Smooth muscle cell (in vitro differentiated cells): Measurements from ENCODE around the gene GLE1. TPM values are rescaled to one million over a fixed set of nuclear protein-coding genes. Genes with fewer than 3 reads are reported as not detected.

Experiments
- DNase-seq: peaks from one replicate; lab custom pipeline; 2025; ENCODE audit not compliant: unreplicated experiment; lab: John Stamatoyannopoulos, UW
- H2AFZ ChIP-seq: fragments of 200-600 bp; sonication (generic); 2 replicates; pipeline ENCODE4 v1.6.0; 2016; ENCODE audit warnings: antibody characterized with exemption, low read depth, mild to moderate bottlenecking
- H3F3A ChIP-seq: fragments of 200-600 bp; sonication (generic); 2 replicates; pipeline ENCODE4 v1.6.0; 2017; ENCODE audit warnings: antibody characterized with exemption, low read depth
- H3K27ac ChIP-seq: fragments of 200-600 bp; sonication (generic); 2 replicates; pipeline ENCODE4 v1.5.1; 2016; ENCODE audit warnings: low read depth, mild to moderate bottlenecking
- H3K27me3 ChIP-seq: fragments of 200-600 bp; sonication (generic); 2 replicates; pipeline ENCODE4 v1.6.1; 2016; ENCODE audit warnings: low read depth, mild to moderate bottlenecking
- H3K36me3 ChIP-seq: fragments of 200-600 bp; sonication (generic); 2 replicates; pipeline ENCODE4 v1.5.1; 2016; ENCODE audit warnings: low read depth
- H3K4me1 ChIP-seq: fragments of 200-600 bp; sonication (generic); 2 replicates; pipeline ENCODE4 v1.5.1; 2016; ENCODE audit warnings: low read depth
- H3K4me2 ChIP-seq: fragments of 200-600 bp; sonication (generic); 2 replicates; pipeline ENCODE4 v1.6.0; 2016; ENCODE audit warnings: mild to moderate bottlenecking
- H3K4me3 ChIP-seq: fragments of 200-600 bp; sonication (generic); 2 replicates; pipeline ENCODE4 v1.5.1; 2016; ENCODE audit warnings: mild to moderate bottlenecking
- H3K79me2 ChIP-seq: fragments of 200-600 bp; sonication (generic); 2 replicates; pipeline ENCODE4 v1.6.0; 2016; ENCODE audit warnings: low read depth, mild to moderate bottlenecking
- H3K9ac ChIP-seq: fragments of 200-600 bp; sonication (generic); 2 replicates; pipeline ENCODE4 v1.6.0; 2016; ENCODE audit warnings: low read depth
- H3K9me3 ChIP-seq: fragments of 200-600 bp; sonication (generic); replicated peaks from 2 replicates; pipeline ENCODE4 v1.5.1; 2016; ENCODE audit warnings: low read depth
- H4K20me1 ChIP-seq: fragments of 200-600 bp; sonication (generic); 2 replicates; pipeline ENCODE4 v1.6.0; 2016; ENCODE audit warnings: low read depth
- WGBS: methylation state at CpG from one replicate; pipeline ENCODE4 v1.1.7; 2016; ENCODE audit warnings: low lambda C conversion rate; 5-methylcytosine and 5-hydroxymethylcytosine counted together
- polyA plus RNA-seq: library from polyadenylated mRNA; unstranded; fragments of >200 nt; fragmentation: Nextera tagmentation; extraction: Ambion mirVana; gene quantifications from 2 replicates; pipeline ENCODE4 v1.2.1, GENCODE V29; 2016
- total RNA-seq: library from RNA; depleted of rRNA; stranded (reverse); fragments of >200 nt; gene quantifications from 2 replicates; pipeline ENCODE4 v1.2.3, GENCODE V29; 2014
- TF ChIP-seq, protein P1 (sequence below): fragments of 200-600 bp; sonication (generic); IDR thresholded peaks from 2 replicates; pipeline ENCODE4 v1.5.1; 2017; ENCODE audit warnings: borderline replicate concordance, mild to moderate bottlenecking, antibody characterized with exemption; ENCODE audit not compliant: insufficient read depth, poor library complexity, severe bottlenecking

GLE1 gene
- total and polyA plus RNA-seq, 2 experiments from 2014 or later = 11.8 to 14.1 TPM

DNA sequence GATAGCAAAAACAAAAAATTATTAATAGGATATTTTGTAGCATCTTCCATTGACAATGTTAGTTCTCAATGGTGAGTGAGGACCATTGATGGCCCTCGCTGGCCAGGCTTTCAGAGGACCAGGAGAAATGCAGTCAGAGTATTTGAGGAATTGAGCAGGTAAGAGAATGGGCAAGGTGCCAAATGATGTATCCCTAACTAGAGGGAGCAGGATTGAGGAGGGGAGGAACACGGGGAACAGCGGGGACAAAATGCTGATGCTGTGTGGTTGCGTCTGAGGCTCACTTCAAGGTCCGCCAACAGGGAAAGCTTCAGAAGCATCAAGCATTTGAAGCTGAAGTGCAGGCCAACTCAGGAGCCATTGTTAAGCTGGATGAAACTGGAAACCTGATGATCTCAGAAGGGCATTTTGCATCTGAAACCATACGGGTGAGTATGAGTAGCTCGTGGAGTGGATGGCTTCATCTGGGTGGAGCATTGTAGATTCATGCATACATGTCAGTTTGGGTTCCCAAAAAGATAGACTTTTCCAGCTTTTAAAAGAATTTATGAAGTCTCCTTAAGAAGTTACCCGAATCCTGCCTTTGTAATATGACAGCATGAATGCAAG is 64.1 kb downstream of the GLE1 start:
- Histone ChIP-seq H3K27ac (no peak overlapping the region), H3K9me3 (no peaks in the 10 kb centered on the region), H3F3A (peaks cover under 1% of the 10 kb centered on the region), H3K27me3 (no peaks in the 10 kb centered on the region), H3K9ac (no peak overlapping the region), H3K79me2 (peaks cover 65% of the 10 kb centered on the region), H3K4me1 (no peaks in the 10 kb centered on the region), H2AFZ (no peak overlapping the region), H3K4me3 (no peak overlapping the region), H3K4me2 (no peak overlapping the region), H4K20me1 (peaks cover 96% of the 10 kb centered on the region), H3K36me3 (peaks cover 26% of the 10 kb centered on the region)
- TF ChIP-seq, protein P1, sequence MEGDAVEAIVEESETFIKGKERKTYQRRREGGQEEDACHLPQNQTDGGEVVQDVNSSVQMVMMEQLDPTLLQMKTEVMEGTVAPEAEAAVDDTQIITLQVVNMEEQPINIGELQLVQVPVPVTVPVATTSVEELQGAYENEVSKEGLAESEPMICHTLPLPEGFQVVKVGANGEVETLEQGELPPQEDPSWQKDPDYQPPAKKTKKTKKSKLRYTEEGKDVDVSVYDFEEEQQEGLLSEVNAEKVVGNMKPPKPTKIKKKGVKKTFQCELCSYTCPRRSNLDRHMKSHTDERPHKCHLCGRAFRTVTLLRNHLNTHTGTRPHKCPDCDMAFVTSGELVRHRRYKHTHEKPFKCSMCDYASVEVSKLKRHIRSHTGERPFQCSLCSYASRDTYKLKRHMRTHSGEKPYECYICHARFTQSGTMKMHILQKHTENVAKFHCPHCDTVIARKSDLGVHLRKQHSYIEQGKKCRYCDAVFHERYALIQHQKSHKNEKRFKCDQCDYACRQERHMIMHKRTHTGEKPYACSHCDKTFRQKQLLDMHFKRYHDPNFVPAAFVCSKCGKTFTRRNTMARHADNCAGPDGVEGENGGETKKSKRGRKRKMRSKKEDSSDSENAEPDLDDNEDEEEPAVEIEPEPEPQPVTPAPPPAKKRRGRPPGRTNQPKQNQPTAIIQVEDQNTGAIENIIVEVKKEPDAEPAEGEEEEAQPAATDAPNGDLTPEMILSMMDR = no peak
- 84% methylated on average over 8 of the region's 8 CpGs for WGBS
- DNase-seq = no peak

DNA sequence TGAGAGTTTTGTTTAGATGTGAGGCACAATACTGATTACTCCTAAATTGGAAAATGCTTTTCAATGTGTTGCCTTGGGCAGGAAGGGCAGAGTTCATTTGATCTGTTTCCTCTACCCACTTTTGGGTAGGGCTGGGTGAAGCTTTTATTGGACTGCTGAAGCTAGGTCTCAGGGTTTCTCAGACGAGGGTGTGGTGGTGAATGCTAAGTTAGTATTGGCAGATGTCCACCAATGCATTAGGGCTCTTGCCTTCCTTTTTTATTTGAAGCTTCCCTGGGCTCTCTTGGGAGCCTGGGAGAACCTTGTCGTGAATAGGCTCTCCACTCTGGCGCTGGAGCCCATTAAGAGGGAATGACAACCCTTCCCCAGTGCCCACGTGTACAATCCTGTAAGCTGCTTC is 71.0 kb downstream of the GLE1 start:
- no peaks in the 10 kb centered on the region for H3F3A ChIP-seq
- DNase-seq = no peak
- H3K27ac ChIP-seq = no peak overlapping the region
- no peaks in the 10 kb centered on the region for H3K9me3 ChIP-seq
- no peak overlapping the region for H3K4me2 ChIP-seq
- 98% methylated on average over 4 of the region's 4 CpGs for WGBS
- peaks cover 40% of the 10 kb centered on the region for H4K20me1 ChIP-seq
- no peak overlapping the region for H3K9ac ChIP-seq
- H3K4me3 ChIP-seq = no peak overlapping the region
- TF ChIP-seq, protein P1 = no peak
- H2AFZ ChIP-seq = no peak overlapping the region
- H3K4me1 ChIP-seq = no peaks in the 10 kb centered on the region
- no peaks in the 10 kb centered on the region for H3K27me3 ChIP-seq
- peaks cover 42% of the 10 kb centered on the region for H3K36me3 ChIP-seq
- peaks cover 20% of the 10 kb centered on the region for H3K79me2 ChIP-seq

DNA sequence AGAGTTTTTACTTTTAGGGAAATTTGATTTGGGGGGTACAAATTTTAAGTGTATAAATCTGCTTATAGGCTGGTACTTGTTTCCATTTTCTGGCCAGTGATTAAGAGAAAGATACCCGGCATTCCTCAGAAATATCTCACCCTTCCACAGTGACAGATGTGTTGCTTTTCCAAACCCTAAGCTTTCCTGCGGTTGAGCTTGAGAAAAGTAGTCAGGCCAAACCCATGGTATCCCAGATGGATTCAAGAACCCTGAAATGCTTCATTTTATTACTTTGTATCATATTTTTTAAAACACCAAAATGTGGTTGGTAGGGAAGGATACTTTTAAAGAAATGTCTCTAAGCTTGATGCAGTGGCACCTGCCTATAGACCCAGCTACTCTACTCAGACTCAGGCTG is 71.4 kb downstream of the GLE1 start:
- Histone ChIP-seq H2AFZ (no peak overlapping the region), H3K36me3 (peaks cover 45% of the 10 kb centered on the region), H3K79me2 (peaks cover 16% of the 10 kb centered on the region), H3K27ac (no peak overlapping the region), H3K9ac (no peak overlapping the region), H3K4me1 (no peaks in the 10 kb centered on the region), H3F3A (no peaks in the 10 kb centered on the region), H3K4me3 (no peak overlapping the region), H3K9me3 (no peaks in the 10 kb centered on the region), H3K4me2 (no peak overlapping the region), H4K20me1 (peaks cover 36% of the 10 kb centered on the region), H3K27me3 (no peaks in the 10 kb centered on the region)
- TF ChIP-seq, protein P1 = no peak
- 99% methylated on average over 2 of the region's 2 CpGs for WGBS
- DNase-seq = no peak

DNA sequence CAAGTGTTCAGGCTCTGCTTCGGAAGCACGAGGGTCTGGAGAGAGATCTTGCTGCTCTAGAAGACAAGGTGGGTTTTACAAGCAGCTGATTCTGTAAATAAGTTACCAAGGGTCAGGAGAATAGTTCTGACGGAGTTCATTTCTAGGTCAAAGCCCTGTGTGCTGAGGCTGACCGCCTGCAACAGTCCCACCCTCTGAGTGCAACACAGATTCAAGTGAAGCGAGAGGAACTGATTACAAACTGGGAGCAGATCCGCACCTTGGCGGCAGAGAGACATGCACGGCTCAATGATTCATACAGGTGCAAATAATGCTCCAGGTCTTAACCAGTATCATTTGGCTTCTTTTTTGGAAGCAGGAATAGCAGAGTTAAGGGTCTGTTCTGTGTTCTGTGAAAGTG is 72.7 kb downstream of the GLE1 start:
- 97% methylated on average over 8 of the region's 8 CpGs for WGBS
- Histone ChIP-seq H3K27ac (no peak overlapping the region), H3K4me1 (no peaks in the 10 kb centered on the region), H3F3A (no peaks in the 10 kb centered on the region), H3K4me3 (no peak overlapping the region), H3K27me3 (no peaks in the 10 kb centered on the region), H3K36me3 (peaks cover 47% of the 10 kb centered on the region), H3K79me2 (peaks cover 6% of the 10 kb centered on the region), H2AFZ (no peak overlapping the region), H3K4me2 (no peak overlapping the region), H3K9ac (no peak overlapping the region), H4K20me1 (peaks cover 23% of the 10 kb centered on the region), H3K9me3 (no peaks in the 10 kb centered on the region)
- TF ChIP-seq, protein P1 = no peak
- no peak for DNase-seq
